ENCODE results near the gene NOL12.
A peak's percentile ranks its signal among the peaks of the same experiment; 100 is the strongest.

Gene NOL12

DNA sequence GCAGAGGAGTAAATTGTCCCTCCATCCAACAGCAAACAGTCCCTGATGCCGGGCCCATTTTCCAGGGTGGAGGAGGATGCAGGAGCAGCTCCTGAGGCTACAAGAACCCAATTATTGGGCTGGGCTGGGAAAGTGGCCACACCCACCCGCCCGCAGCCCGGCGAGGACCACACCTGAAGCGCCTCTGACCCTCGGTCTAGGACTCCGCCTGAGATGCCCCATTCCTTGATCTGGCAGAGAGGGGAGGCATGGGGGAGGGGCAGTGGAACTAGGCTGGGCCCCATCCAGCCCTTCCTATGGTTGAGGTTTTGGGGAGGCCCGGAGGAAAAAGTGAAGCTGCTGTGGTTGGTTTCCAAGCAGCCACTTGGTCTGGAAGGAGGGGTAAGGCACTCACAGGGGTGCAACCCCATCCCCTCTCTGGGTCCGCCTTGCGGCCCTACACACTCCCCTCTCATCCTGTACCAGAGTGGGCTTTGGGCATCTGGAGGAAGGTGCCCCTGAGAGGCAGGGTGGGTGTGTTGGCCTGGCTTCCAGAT, 13.2 kb upstream of the NOL12 start:
- H3K4me3 ChIP-seq (replicated peaks; ENCODE audit: insufficient read depth, low read length): no peak overlapping the region
- DNase-seq (ENCODE audit: low read depth in 1 of 2, low spot score in 1 of 2): peak in 1 of 2 experiments; percentile 57
- TF ChIP-seq POLR2AphosphoS5 (IDR thresholded peaks at IDR 0.05; ENCODE audit: low read depth) (peak; percentile 34; the same call in 1 of the 2 replicates), GABPA (IDR thresholded peaks at IDR 0.05; ENCODE audit: low read depth) (no peak)
- peak overlapping the region; percentile 36 for H3K27ac ChIP-seq (replicated peaks)
- no peaks in the 10 kb centered on the region for H3K27me3 ChIP-seq (ENCODE audit: insufficient read depth, poor library complexity, severe bottlenecking)

DNA sequence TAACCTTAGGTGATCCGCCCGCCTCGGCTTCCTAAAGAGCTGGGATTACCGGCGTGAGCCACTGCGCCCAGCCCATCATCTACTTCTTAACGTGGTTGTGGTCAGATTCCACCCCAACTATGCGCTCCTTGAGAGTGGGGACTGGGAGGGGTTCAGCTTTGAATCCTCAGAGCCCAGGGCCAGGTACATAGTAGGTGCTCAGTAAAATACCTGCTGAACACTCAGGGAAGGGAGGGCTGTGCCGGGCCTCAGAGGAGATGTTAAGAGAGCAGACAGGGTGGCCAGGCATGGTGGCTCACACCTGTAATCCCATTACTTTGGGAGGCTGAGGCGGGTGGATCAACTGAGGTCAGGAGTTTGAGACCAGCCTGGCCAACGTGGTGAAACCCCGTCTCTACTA, 11.9 kb upstream of the NOL12 start:
- TF ChIP-seq, protein P1, sequence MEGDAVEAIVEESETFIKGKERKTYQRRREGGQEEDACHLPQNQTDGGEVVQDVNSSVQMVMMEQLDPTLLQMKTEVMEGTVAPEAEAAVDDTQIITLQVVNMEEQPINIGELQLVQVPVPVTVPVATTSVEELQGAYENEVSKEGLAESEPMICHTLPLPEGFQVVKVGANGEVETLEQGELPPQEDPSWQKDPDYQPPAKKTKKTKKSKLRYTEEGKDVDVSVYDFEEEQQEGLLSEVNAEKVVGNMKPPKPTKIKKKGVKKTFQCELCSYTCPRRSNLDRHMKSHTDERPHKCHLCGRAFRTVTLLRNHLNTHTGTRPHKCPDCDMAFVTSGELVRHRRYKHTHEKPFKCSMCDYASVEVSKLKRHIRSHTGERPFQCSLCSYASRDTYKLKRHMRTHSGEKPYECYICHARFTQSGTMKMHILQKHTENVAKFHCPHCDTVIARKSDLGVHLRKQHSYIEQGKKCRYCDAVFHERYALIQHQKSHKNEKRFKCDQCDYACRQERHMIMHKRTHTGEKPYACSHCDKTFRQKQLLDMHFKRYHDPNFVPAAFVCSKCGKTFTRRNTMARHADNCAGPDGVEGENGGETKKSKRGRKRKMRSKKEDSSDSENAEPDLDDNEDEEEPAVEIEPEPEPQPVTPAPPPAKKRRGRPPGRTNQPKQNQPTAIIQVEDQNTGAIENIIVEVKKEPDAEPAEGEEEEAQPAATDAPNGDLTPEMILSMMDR (IDR thresholded peaks at IDR 0.05; ENCODE audit: insufficient read depth, low read length): no peak
- TF ChIP-seq, protein P2, sequence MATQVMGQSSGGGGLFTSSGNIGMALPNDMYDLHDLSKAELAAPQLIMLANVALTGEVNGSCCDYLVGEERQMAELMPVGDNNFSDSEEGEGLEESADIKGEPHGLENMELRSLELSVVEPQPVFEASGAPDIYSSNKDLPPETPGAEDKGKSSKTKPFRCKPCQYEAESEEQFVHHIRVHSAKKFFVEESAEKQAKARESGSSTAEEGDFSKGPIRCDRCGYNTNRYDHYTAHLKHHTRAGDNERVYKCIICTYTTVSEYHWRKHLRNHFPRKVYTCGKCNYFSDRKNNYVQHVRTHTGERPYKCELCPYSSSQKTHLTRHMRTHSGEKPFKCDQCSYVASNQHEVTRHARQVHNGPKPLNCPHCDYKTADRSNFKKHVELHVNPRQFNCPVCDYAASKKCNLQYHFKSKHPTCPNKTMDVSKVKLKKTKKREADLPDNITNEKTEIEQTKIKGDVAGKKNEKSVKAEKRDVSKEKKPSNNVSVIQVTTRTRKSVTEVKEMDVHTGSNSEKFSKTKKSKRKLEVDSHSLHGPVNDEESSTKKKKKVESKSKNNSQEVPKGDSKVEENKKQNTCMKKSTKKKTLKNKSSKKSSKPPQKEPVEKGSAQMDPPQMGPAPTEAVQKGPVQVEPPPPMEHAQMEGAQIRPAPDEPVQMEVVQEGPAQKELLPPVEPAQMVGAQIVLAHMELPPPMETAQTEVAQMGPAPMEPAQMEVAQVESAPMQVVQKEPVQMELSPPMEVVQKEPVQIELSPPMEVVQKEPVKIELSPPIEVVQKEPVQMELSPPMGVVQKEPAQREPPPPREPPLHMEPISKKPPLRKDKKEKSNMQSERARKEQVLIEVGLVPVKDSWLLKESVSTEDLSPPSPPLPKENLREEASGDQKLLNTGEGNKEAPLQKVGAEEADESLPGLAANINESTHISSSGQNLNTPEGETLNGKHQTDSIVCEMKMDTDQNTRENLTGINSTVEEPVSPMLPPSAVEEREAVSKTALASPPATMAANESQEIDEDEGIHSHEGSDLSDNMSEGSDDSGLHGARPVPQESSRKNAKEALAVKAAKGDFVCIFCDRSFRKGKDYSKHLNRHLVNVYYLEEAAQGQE (IDR thresholded peaks at IDR 0.05; ENCODE audit: insufficient replicate concordance, low read depth): no peak
- no peak for TF ChIP-seq SPI1 (IDR thresholded peaks at IDR 0.05; ENCODE audit: borderline replicate concordance, low read depth)
- no peak for TF ChIP-seq POLR2AphosphoS5 (IDR thresholded peaks at IDR 0.05; ENCODE audit: low read depth)
- no peak for TF ChIP-seq GABPA (IDR thresholded peaks at IDR 0.05; ENCODE audit: low read depth)
- Histone ChIP-seq H3K27ac (replicated peaks) (peak overlapping the region; percentile 69), H3K27me3 (ENCODE audit: insufficient read depth, poor library complexity, severe bottlenecking) (no peaks in the 10 kb centered on the region), H3K4me3 (replicated peaks; ENCODE audit: insufficient read depth, low read length) (no peak overlapping the region)
- DNase-seq (ENCODE audit: low read depth in 1 of 2, low spot score in 1 of 2): no peak

DNA sequence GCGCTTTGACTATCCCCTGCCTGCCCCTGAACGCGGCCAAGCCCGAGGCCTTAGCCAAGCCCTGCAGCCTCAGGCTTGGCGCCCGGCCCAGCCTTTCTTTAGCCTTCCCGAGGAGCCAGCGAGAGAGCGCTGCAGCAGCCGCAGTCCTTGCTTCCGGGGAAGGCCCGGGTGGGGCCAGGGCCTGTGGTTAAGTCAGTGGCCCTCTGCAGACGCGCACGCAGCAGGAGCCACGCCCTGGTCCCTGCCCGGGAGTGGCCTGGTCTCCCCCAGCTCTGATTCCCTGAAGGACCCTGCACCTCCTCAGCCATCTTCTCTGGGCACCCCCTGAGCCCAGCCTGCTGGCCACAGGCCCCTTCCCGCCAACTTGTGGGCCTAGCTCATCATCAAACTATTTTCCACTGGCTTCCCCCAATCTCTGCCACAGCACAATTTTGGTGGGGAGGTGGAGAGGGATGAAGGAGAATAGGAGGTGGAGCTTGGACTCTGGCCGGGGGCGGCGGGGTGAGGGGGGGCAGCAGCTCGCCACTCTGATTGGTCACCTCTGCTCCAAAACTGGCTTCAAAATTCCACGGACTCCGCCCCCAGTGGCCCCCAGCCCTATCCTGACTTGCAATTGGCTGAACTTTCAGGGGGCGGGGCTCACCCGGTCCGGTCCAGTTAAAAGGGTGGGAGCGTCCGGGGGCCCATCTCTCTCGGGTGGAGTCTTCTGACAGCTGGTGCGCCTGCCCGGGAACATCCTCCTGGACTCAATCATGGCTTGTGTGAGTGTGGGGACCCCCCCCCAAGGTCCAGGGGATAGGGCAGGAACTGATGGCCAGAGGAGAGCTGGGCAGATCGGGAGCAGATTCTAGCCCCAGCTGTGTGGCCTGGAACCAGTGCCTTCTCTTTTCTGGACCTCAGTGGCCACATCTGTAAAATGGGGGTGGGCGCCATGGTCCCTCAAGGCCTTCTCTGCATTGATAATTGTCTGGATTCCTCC, 10.9 kb upstream of the NOL12 start, which contains the start of gene LGALS1:
Gene LGALS1, plus strand, starts transcription at position 686 of the 979 bp plus-strand sequence. Its CDS starts 67 bp downstream, at position 753.
- H3K4me3 ChIP-seq (replicated peaks; ENCODE audit: insufficient read depth, low read length): peak within 1 kb of the TSS; percentile 56
- peak within 1 kb of the TSS; percentile 69 for H3K27ac ChIP-seq (replicated peaks)
- H3K27me3 ChIP-seq (ENCODE audit: insufficient read depth, poor library complexity, severe bottlenecking): no peaks in the 10 kb centered on the region
- TF ChIP-seq POLR2AphosphoS5 (IDR thresholded peaks at IDR 0.05; ENCODE audit: low read depth) (peak; percentile 70), GABPA (IDR thresholded peaks at IDR 0.05; ENCODE audit: low read depth) (no peak)
- peak; percentile 69 to 92 for DNase-seq (ENCODE audit: low read depth in 1 of 2, low spot score in 1 of 2)

DNA sequence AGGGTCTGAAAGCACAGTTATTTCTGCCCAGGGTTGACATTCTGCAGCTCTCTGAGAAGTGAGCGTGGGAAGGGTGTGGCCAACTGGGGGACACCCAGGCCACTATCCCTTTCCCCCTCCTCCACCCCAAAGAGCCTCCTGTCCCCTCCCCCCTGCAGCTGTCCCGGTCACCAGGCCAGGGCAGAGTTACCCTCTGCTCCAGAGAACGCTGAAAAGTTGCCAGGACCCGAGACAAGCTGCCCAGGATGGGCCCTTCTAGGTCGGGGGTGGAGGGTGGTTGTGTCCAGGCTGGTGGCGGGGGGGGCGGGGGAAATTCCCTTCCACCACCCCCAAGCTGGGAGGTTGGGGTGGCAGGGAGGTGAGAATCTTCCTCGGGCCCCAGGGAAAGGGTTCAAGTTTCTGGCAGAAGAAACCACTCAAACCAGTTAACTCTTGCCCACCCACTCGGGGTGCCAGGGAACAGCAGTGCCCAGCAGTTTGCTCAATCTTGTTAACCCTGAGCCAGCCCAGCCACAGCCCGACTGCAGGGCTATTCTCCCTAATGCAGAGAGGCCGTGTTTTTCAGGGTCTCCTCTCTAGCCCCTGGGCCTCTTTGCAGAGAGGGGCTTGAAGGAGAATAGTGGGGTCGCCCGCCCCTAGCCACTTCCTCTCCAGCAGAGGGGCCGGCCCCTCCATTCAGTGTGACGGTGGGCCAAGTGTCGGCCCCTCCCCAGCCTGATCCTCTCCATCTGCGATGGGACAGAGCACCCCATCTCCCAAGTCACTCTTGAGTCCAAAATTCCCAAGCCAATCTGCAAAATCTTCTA, 10.0 kb upstream of the NOL12 start:
- Histone ChIP-seq H3K4me3 (replicated peaks; ENCODE audit: insufficient read depth, low read length) (peak overlapping the region; percentile 56), H3K27ac (replicated peaks) (peak overlapping the region; percentile 69), H3K27me3 (ENCODE audit: insufficient read depth, poor library complexity, severe bottlenecking) (no peaks in the 10 kb centered on the region)
- peak in 1 of 2 experiments; percentile 28 for DNase-seq (ENCODE audit: low read depth in 1 of 2, low spot score in 1 of 2)
- TF ChIP-seq POLR2AphosphoS5 (IDR thresholded peaks at IDR 0.05; ENCODE audit: low read depth) (no peak), SPI1 (IDR thresholded peaks at IDR 0.05; ENCODE audit: borderline replicate concordance, low read depth) (no peak), GABPA (IDR thresholded peaks at IDR 0.05; ENCODE audit: low read depth) (no peak)
- TF ChIP-seq, protein P2 (IDR thresholded peaks at IDR 0.05; ENCODE audit: insufficient replicate concordance, low read depth): no peak
- TF ChIP-seq, protein P1 (IDR thresholded peaks at IDR 0.05; ENCODE audit: insufficient read depth, low read length): no peak
